WTC11 (cell line): ENCODE measurements around the gene PAK6.

Experiments
- CTCF ChIP-seq: fragments of 200-600 bp; IDR thresholded peaks from 2 replicates; pipeline ENCODE4 v1.8.0; 2022; ENCODE audit warnings: antibody characterized with exemption
- ELF4 ChIP-seq: sonication (generic); formaldehyde crosslinking; IDR thresholded peaks from 2 replicates; pipeline ENCODE4 v1.8.1; 2022; ENCODE audit warnings: low read depth, mild to moderate bottlenecking, moderate library complexity, missing genetic modification reagents
- FOXJ3 ChIP-seq: sonication (generic); formaldehyde crosslinking; IDR thresholded peaks from 2 replicates; pipeline ENCODE4 v1.9.0; 2021; ENCODE audit warnings: missing genetic modification reagents, mild to moderate bottlenecking, borderline replicate concordance
- HMGA2 ChIP-seq: fragments of 250-450 bp; sonication (Bioruptor Pico); IDR thresholded peaks from 2 replicates; pipeline ENCODE4 v1.4.0; 2021; ENCODE audit warnings: mild to moderate bottlenecking, moderate library complexity
- NR1H2 ChIP-seq: sonication (generic); formaldehyde crosslinking; IDR thresholded peaks from 2 replicates; pipeline ENCODE4 v1.9.0; 2021; ENCODE audit warnings: mild to moderate bottlenecking, moderate library complexity, missing genetic modification reagents
- TEAD4 ChIP-seq: sonication (generic); formaldehyde crosslinking; IDR thresholded peaks from 2 replicates; pipeline ENCODE4 v1.8.0; 2022; ENCODE audit warnings: mild to moderate bottlenecking, missing genetic modification reagents
- ZNF121 ChIP-seq: sonication (generic); formaldehyde crosslinking; IDR thresholded peaks from 2 replicates; pipeline ENCODE4 v1.8.0; 2023; ENCODE audit warnings: missing genetic modification reagents
- TF ChIP-seq, protein P1 (sequence below): sonication (generic); formaldehyde crosslinking; IDR thresholded peaks from 2 replicates; pipeline ENCODE4 v1.8.0; 2022; ENCODE audit warnings: mild to moderate bottlenecking, missing genetic modification reagents
- TF ChIP-seq, protein P2 (sequence below): sonication (generic); formaldehyde crosslinking; IDR thresholded peaks from 2 replicates; pipeline ENCODE4 v1.8.0; 2022; ENCODE audit warnings: missing genetic modification reagents

- TF ChIP-seq NR1H2 (CRISPR knock-in tag), result no peak
- TF ChIP-seq ZNF121 (CRISPR knock-in tag), result no peak
- no peak for TF ChIP-seq CTCF
- no peak for TF ChIP-seq TEAD4 (CRISPR knock-in tag)
- no peak for TF ChIP-seq FOXJ3 (CRISPR knock-in tag)
- TF ChIP-seq, protein P1, sequence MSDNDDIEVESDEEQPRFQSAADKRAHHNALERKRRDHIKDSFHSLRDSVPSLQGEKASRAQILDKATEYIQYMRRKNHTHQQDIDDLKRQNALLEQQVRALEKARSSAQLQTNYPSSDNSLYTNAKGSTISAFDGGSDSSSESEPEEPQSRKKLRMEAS (CRISPR knock-in tag), result no peak
- TF ChIP-seq, protein P2, sequence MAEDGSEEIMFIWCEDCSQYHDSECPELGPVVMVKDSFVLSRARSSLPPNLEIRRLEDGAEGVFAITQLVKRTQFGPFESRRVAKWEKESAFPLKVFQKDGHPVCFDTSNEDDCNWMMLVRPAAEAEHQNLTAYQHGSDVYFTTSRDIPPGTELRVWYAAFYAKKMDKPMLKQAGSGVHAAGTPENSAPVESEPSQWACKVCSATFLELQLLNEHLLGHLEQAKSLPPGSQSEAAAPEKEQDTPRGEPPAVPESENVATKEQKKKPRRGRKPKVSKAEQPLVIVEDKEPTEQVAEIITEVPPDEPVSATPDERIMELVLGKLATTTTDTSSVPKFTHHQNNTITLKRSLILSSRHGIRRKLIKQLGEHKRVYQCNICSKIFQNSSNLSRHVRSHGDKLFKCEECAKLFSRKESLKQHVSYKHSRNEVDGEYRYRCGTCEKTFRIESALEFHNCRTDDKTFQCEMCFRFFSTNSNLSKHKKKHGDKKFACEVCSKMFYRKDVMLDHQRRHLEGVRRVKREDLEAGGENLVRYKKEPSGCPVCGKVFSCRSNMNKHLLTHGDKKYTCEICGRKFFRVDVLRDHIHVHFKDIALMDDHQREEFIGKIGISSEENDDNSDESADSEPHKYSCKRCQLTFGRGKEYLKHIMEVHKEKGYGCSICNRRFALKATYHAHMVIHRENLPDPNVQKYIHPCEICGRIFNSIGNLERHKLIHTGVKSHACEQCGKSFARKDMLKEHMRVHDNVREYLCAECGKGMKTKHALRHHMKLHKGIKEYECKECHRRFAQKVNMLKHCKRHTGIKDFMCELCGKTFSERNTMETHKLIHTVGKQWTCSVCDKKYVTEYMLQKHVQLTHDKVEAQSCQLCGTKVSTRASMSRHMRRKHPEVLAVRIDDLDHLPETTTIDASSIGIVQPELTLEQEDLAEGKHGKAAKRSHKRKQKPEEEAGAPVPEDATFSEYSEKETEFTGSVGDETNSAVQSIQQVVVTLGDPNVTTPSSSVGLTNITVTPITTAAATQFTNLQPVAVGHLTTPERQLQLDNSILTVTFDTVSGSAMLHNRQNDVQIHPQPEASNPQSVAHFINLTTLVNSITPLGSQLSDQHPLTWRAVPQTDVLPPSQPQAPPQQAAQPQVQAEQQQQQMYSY (CRISPR knock-in tag), result no peak
- TF ChIP-seq ELF4 (CRISPR knock-in tag), result no peak
- no peak for TF ChIP-seq HMGA2 (CRISPR knock-in tag)
Observed at GRCh38 chr15:40249477-40250303, 10.8 kb downstream of the PAK6 start.
